ENCODE data around the gene IQCN. TPM values are rescaled to one million over a fixed set of nuclear protein-coding genes. Genes with fewer than 3 reads are reported as not detected.

Gene IQCN
- total RNA-seq, 3 donors from 2014 or later (not counting 1 experiment from before 2014, with no cell fraction given) = 13.7 to 19.4 (median 15.6) TPM

DNA sequence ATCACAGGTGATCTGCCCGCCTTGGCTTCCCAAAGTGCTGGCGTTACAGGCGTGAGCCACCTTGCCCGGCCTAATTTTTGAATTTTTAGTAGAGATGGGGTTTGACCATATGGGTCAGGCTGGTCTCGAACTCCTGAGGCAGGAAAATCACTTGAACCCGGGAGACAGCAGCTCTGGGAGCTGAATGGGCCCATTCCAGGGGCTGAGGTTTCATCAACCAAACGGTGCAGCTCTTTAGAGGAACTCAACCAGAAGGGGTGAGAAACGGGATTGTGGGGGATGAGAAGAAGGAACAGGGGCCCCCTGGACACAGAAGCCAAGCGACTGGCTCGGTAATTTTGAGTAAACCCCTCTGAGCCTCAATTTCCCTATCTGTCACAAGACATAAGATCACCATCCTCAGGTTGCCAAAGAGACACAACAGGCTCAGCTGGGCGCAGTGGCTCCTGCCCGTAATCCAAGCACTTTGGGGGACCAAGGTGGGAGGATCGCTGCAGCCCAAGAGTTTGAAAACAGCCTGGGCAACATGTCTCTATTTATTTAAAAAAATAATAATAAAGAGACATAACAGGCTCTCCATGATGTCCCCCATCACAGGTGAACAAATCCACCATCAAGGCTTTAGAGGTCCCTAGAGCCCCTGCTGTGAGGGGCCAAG lies 562 bp downstream of the IQCN start:
- Histone ChIP-seq H3K27me3 (ENCODE audit: control insufficient read depth, insufficient read depth, low read length) (no peaks in the 10 kb centered on the region), H3K9me3 (ENCODE audit: control insufficient read depth, insufficient read depth, low read length) (no peaks in the 10 kb centered on the region), H3K4me1 (ENCODE audit: control insufficient read depth, insufficient read depth, low read length) (peaks cover 25% of the 10 kb centered on the region), H3K36me3 (ENCODE audit: control insufficient read depth, insufficient read depth, low read length) (peaks cover 21% of the 10 kb centered on the region), H3K4me3 (ENCODE audit: low read length) (no peak overlapping the region), H3K27ac (ENCODE audit: low read length) (no peak overlapping the region)
- no peaks in the 10 kb centered on the region for H3K36me3 Mint-ChIP-seq
- ATAC-seq = no peak
- peak overlapping the region; percentile 97 to 99 for H3K27ac Mint-ChIP-seq
- TF ChIP-seq, protein P1, sequence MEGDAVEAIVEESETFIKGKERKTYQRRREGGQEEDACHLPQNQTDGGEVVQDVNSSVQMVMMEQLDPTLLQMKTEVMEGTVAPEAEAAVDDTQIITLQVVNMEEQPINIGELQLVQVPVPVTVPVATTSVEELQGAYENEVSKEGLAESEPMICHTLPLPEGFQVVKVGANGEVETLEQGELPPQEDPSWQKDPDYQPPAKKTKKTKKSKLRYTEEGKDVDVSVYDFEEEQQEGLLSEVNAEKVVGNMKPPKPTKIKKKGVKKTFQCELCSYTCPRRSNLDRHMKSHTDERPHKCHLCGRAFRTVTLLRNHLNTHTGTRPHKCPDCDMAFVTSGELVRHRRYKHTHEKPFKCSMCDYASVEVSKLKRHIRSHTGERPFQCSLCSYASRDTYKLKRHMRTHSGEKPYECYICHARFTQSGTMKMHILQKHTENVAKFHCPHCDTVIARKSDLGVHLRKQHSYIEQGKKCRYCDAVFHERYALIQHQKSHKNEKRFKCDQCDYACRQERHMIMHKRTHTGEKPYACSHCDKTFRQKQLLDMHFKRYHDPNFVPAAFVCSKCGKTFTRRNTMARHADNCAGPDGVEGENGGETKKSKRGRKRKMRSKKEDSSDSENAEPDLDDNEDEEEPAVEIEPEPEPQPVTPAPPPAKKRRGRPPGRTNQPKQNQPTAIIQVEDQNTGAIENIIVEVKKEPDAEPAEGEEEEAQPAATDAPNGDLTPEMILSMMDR (IDR thresholded peaks at IDR 0.05) = no peak
- peak in 1 of 2 donors; percentile 43 for DNase-seq
- H3K9me3 Mint-ChIP-seq = no peaks in the 10 kb centered on the region
- no peaks in the 10 kb centered on the region for H3K27me3 Mint-ChIP-seq (ENCODE audit: low read depth in 2 of 2)
- intact Hi-C loops (cut with micrococcal nuclease) = no loop called here
- peak overlapping the region; percentile 66 for H3K4me3 Mint-ChIP-seq
- 96% methylated on average over 12 of the region's 13 CpGs for WGBS (ENCODE audit: insufficient coverage)
- H3K4me1 Mint-ChIP-seq = peaks cover 4 to 17% of the 10 kb centered on the region in 2 donors

DNA sequence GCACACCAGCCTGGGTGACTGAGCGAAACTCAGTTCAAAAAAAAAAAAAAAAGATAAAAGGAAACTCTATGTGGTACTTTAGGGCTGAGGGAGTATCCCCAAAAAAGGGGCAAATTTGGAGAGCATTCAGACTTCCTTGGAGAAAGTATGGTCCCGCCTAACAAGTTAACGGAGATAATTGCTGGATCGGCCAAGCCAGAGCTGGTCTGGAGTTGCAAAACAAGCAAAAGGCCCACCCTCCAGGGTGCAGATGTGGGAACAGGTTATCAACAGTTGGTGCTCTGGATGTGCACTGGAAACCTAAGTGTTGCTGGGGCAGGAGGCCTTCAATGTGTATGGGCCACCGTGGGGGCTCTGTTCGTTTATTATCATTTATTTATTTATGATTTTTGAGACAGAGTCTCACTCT lies 2.8 kb downstream of the IQCN start:
- DNase-seq (peak in 1 of 2 donors; percentile 57), ATAC-seq (peak in 2 of 3 donors; percentile 3 to 6)
- intact Hi-C loops (cut with micrococcal nuclease) = no loop called here
- Mint-ChIP-seq H3K36me3 (no peaks in the 10 kb centered on the region), H3K4me3 (peak overlapping the region; percentile 61), H3K9me3 (no peaks in the 10 kb centered on the region), H3K27me3 (ENCODE audit: low read depth in 2 of 2) (no peaks in the 10 kb centered on the region), H3K4me1 (peaks cover 0 to 16% of the 10 kb centered on the region in 2 donors), H3K27ac (peak overlapping the region in 1 of 2 donors; percentile 99)
- peaks cover 16% of the 10 kb centered on the region for H3K4me1 ChIP-seq (ENCODE audit: control insufficient read depth, insufficient read depth, low read length)
- TF ChIP-seq, protein P1 (IDR thresholded peaks at IDR 0.05) = no peak
- H3K27me3 ChIP-seq (ENCODE audit: control insufficient read depth, insufficient read depth, low read length) = no peaks in the 10 kb centered on the region
- H3K27ac ChIP-seq (ENCODE audit: low read length) = no peak overlapping the region
- peaks cover 25% of the 10 kb centered on the region for H3K36me3 ChIP-seq (ENCODE audit: control insufficient read depth, insufficient read depth, low read length)
- WGBS (ENCODE audit: insufficient coverage) = 97% methylated on average over 6 of the region's 6 CpGs
- no peak overlapping the region for H3K4me3 ChIP-seq (ENCODE audit: low read length)
- H3K9me3 ChIP-seq (ENCODE audit: control insufficient read depth, insufficient read depth, low read length) = no peaks in the 10 kb centered on the region

DNA sequence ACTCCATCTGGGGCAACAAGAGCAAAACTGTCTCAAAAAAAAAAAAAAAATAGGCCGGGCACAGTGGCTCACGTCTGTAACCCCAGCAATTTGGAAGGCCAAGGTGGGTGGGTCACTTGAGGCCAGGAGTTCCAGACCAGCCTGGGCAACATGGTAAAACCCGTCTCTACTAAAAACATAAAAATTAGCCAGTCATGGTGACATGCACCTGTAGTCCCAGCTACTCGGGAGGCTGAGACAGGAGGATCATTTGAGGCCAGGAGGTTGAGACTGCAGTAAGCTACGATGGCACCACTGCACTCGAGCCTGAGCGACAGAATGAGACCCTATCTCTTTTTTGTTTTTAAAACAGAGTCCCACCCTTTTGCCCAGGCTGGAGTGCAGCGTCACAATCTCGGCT lies 3.9 kb downstream of the IQCN start:
- no peaks in the 10 kb centered on the region for H3K36me3 Mint-ChIP-seq
- peak overlapping the region in 1 of 2 donors; percentile 99 for H3K27ac Mint-ChIP-seq
- TF ChIP-seq, protein P1 (IDR thresholded peaks at IDR 0.05) = no peak
- Histone ChIP-seq H3K4me1 (ENCODE audit: control insufficient read depth, insufficient read depth, low read length) (peaks cover 9% of the 10 kb centered on the region), H3K27ac (ENCODE audit: low read length) (no peak overlapping the region), H3K36me3 (ENCODE audit: control insufficient read depth, insufficient read depth, low read length) (peaks cover 30% of the 10 kb centered on the region), H3K9me3 (ENCODE audit: control insufficient read depth, insufficient read depth, low read length) (no peaks in the 10 kb centered on the region), H3K27me3 (ENCODE audit: control insufficient read depth, insufficient read depth, low read length) (no peaks in the 10 kb centered on the region), H3K4me3 (ENCODE audit: low read length) (no peak overlapping the region)
- H3K27me3 Mint-ChIP-seq (ENCODE audit: low read depth in 2 of 2) = no peaks in the 10 kb centered on the region
- 95% methylated on average over 9 of the region's 9 CpGs for WGBS (ENCODE audit: insufficient coverage)
- no peak for DNase-seq
- intact Hi-C loops (cut with micrococcal nuclease) = no loop called here
- H3K9me3 Mint-ChIP-seq = no peaks in the 10 kb centered on the region
- no peak for ATAC-seq
- H3K4me3 Mint-ChIP-seq = peak overlapping the region; percentile 57
- peaks cover 0 to 16% of the 10 kb centered on the region in 2 donors for H3K4me1 Mint-ChIP-seq
